HPDE6-E6E7 (cell line): ENCODE results near the gene RIIAD1.

Source experiments
- DNase-seq: peaks from one replicate; pipeline ENCODE4 v3.0.0; 2011; ENCODE audit warnings: missing footprints; ENCODE audit errors: extremely low spot score

Gene RIIAD1

GRCh38 chr1:151711044-151711800, 10.1 kb upstream of the RIIAD1 start:
- DNase-seq, result no peak

GRCh38 chr1:151711951-151712350, 9.4 kb upstream of the RIIAD1 start:
- DNase-seq, result no peak

- no peak for DNase-seq
Measured at GRCh38 chr1:151713044-151713443, 8.3 kb upstream of the RIIAD1 start.

GRCh38 chr1:151713874-151714273, 7.4 kb upstream of the RIIAD1 start:
- DNase-seq, result peak; percentile 49

GRCh38 chr1:151714820-151715725, 6.2 kb upstream of the RIIAD1 start:
- no peak for DNase-seq

GRCh38 chr1:151715726-151716404, 5.5 kb upstream of the RIIAD1 start:
- no peak for DNase-seq

- no peak for DNase-seq
Measured at GRCh38 chr1:151716405-151716762, 4.9 kb upstream of the RIIAD1 start.

- DNase-seq, result no peak
Measured at GRCh38 chr1:151716771-151717631, 4.3 kb upstream of the RIIAD1 start, which contains the start of gene CELF3. Gene CELF3, minus strand, starts transcription at chr1:151716803. Its CDS starts 783 bp downstream, at chr1:151716020.

- no peak for DNase-seq
Measured at GRCh38 chr1:151718011-151718431, 3.3 kb upstream of the RIIAD1 start.

GRCh38 chr1:151718666-151719065, 2.7 kb upstream of the RIIAD1 start:
- no peak for DNase-seq

GRCh38 chr1:151720125-151720524, 1.2 kb upstream of the RIIAD1 start:
- DNase-seq, result no peak

- no peak for DNase-seq
Measured at GRCh38 chr1:151720554-151720953, 768 bp upstream of the RIIAD1 start.

GRCh38 chr1:151721788-151722510, 627 bp downstream of the RIIAD1 start:
- DNase-seq, result no peak

- DNase-seq, result no peak
Measured at GRCh38 chr1:151723726-151724370, 2.5 kb downstream of the RIIAD1 start.

- no peak for DNase-seq
Measured at GRCh38 chr1:151728151-151729054, 7.1 kb downstream of the RIIAD1 start.

- DNase-seq, result no peak
Measured at GRCh38 chr1:151729157-151729965, 8.0 kb downstream of the RIIAD1 start.

GRCh38 chr1:151729966-151730291, 8.6 kb downstream of the RIIAD1 start:
- DNase-seq, result no peak

GRCh38 chr1:151733126-151733525, 11.8 kb downstream of the RIIAD1 start:
- no peak for DNase-seq
